NOMO-1 treated with DMSO at 0.1 percent for 48 hours (cell line): ENCODE results near the gene NPEPL1.
"Not testable (repeated sequence)": the region's sequence is repeated elsewhere in the genome, so short reads cannot be mapped to it uniquely, and the experiment has no call there.

Source experiments
- DNase-seq: peaks from one replicate; lab custom pipeline; 2025; ENCODE audit not compliant: unreplicated experiment; lab: John Stamatoyannopoulos, UW

NPEPL1 gene

GRCh38 chr20:58755062-58755697, 62.6 kb downstream of the NPEPL1 start:
- no peak for DNase-seq

- no peak for DNase-seq
These were observed 63.3 kb downstream of the NPEPL1 start for GRCh38 chr20:58755766-58756449.

GRCh38 chr20:58756450-58756775, 63.8 kb downstream of the NPEPL1 start:
- DNase-seq: no peak

GRCh38 chr20:58757647-58758046, 65.0 kb downstream of the NPEPL1 start:
- not testable (repeated sequence) for DNase-seq

- no peak for DNase-seq
These were observed 67.3 kb downstream of the NPEPL1 start for GRCh38 chr20:58759947-58760346.

- DNase-seq: peak; percentile 70
These were observed 68.3 kb downstream of the NPEPL1 start for GRCh38 chr20:58760856-58761255.

GRCh38 chr20:58762120-58762519, 69.5 kb downstream of the NPEPL1 start:
- DNase-seq: no peak

- DNase-seq: no peak
These were observed 70.5 kb downstream of the NPEPL1 start for GRCh38 chr20:58763076-58763475.
